Keratinocyte (primary cell): ENCODE measurements around the gene KRTAP5-4. TPM values are rescaled to one million over a fixed set of nuclear protein-coding genes. Genes with fewer than 3 reads are reported as not detected.

ENCODE experiments used
- DNase-seq: peaks from one replicate; pipeline ENCODE4 v3.0.0-alpha.2; 2011; ENCODE audit warnings: low read depth, missing footprints, low spot score
- FAIRE-seq: peaks from 2 replicates; lab custom pipeline; 2011; peaks lifted over from hg19 to GRCh38; lab: Jason Lieb, UNC
- H2AFZ ChIP-seq: 2 replicates; pipeline ENCODE4 v1.6.0; 2012; ENCODE audit warnings: low read length, control low read depth, inconsistent platforms; ENCODE audit not compliant: control insufficient read depth
- H3K27ac ChIP-seq: 2 replicates; pipeline ENCODE4 v1.5.1; 2011; ENCODE audit warnings: low read length; ENCODE audit not compliant: control insufficient read depth, insufficient read depth
- H3K27me3 ChIP-seq: 3 replicates; pipeline ENCODE4 v1.6.0; 2011; ENCODE audit warnings: low read length; ENCODE audit not compliant: control insufficient read depth, insufficient read depth; ENCODE audit errors: extremely low read depth
- H3K36me3 ChIP-seq, 2 experiments: 2 replicates in 1 of 2; 3 replicates in 1 of 2; pipeline ENCODE4 v1.5.1; 2011; ENCODE audit warnings: low read length in 2 of 2, mild to moderate bottlenecking in 1 of 2; ENCODE audit not compliant: control insufficient read depth in 2 of 2, insufficient read depth in 2 of 2; ENCODE audit errors: extremely low read depth in 1 of 2
- H3K4me1 ChIP-seq: 3 replicates; pipeline ENCODE4 v1.5.1; 2011; ENCODE audit warnings: low read length; ENCODE audit not compliant: control insufficient read depth, insufficient read depth; ENCODE audit errors: extremely low read depth
- H3K4me2 ChIP-seq: 3 replicates; pipeline ENCODE4 v1.6.0; 2011; ENCODE audit warnings: low read depth, low read length; ENCODE audit not compliant: control insufficient read depth, insufficient read depth; ENCODE audit errors: extremely low read depth
- H3K4me3 ChIP-seq, 3 experiments: fragments of 200-600 bp in 1 of 3; sonication (generic) in 1 of 3; 2 replicates in 2 of 3; 3 replicates in 1 of 3; pipeline ENCODE4 v1.5.1; 2011 to 2016; ENCODE audit warnings: low read length in 3 of 3, mild to moderate bottlenecking in 3 of 3, control low read depth in 2 of 3, inconsistent platforms in 1 of 3, low read depth in 1 of 3, mixed read lengths in 1 of 3, mixed run types in 1 of 3, moderate library complexity in 1 of 3; ENCODE audit not compliant: control insufficient read depth in 2 of 3, insufficient read depth in 2 of 3; ENCODE audit errors: extremely low read depth in 1 of 3
- H3K79me2 ChIP-seq: 2 replicates; pipeline ENCODE4 v1.6.0; 2012; ENCODE audit warnings: low read length; ENCODE audit not compliant: control insufficient read depth, insufficient read depth
- H3K9ac ChIP-seq: 3 replicates; pipeline ENCODE4 v1.6.0; 2011; ENCODE audit warnings: low read length; ENCODE audit not compliant: control insufficient read depth, insufficient read depth; ENCODE audit errors: extremely low read depth
- H3K9me1 ChIP-seq: 3 replicates; pipeline ENCODE4 v1.6.0; 2011; ENCODE audit warnings: low read length; ENCODE audit not compliant: control insufficient read depth, insufficient read depth; ENCODE audit errors: extremely low read depth
- H3K9me3 ChIP-seq: 2 replicates; pipeline ENCODE4 v1.5.1; 2012; ENCODE audit warnings: low read depth, low read length; ENCODE audit not compliant: control insufficient read depth
- H4K20me1 ChIP-seq: 3 replicates; pipeline ENCODE4 v1.6.0; 2011; ENCODE audit warnings: low read length; ENCODE audit not compliant: control insufficient read depth, insufficient read depth; ENCODE audit errors: extremely low read depth
- CTCF ChIP-seq, 3 experiments: IDR thresholded peaks in 1 of 3; conservative IDR thresholded peaks in 1 of 3; optimal IDR thresholded peaks in 1 of 3; 2 replicates in 2 of 3; 3 replicates in 1 of 3; pipeline versions ENCODE3 to v1.5.1; 2011; ENCODE audit warnings: low read length in 3 of 3, mild to moderate bottlenecking in 3 of 3, moderate library complexity in 2 of 3, control low read depth in 1 of 3, inconsistent platforms in 1 of 3; ENCODE audit not compliant: insufficient read depth in 2 of 3; ENCODE audit errors: extremely low read depth in 1 of 3
- EZH2 ChIP-seq: IDR thresholded peaks from one replicate; pipeline ENCODE4 v1.6.1; 2012; ENCODE audit warnings: inconsistent platforms, mild to moderate bottlenecking, low read length, moderate library complexity
- dilution Hi-C: fragments of 300-500 bp; cut with MboI; formaldehyde crosslinking; loops from one replicate; pipeline ENCODE4 v1.7.0; 2020; ENCODE audit warnings: low sequenced_read_pairs; ENCODE audit not compliant: extremely low pct_ligation_motif_present
- polyA plus RNA-seq, 5 experiments: library from polyadenylated mRNA; depleted of rRNA in 3 of 5; stranded (reverse) in 3 of 5; stranded (forward) in 1 of 5; unstranded in 1 of 5; fragments of >200 nt; gene quantifications; 1 replicate in 1 of 5; 2 replicates in 3 of 5; 3 replicates in 1 of 5; pipeline versions ENCODE4 v1.2.1 to v1.2.3, GENCODE V29; 2011 to 2012; ENCODE audit warnings: missing spikeins in 2 of 5, low read depth in 1 of 5, low replicate concordance in 1 of 5

The KRTAP5-4 gene
- polyA plus RNA-seq, 1 donor (not counting 4 experiments of a cell fraction or from before 2014, with no cell fraction given) = not detected

- Histone ChIP-seq H3K9ac (no peak overlapping the region), H3K4me2 (no peak overlapping the region), H4K20me1 (no peaks in the 10 kb centered on the region), H2AFZ (no peak overlapping the region), H3K4me1 (no peaks in the 10 kb centered on the region), H3K27me3 (peaks cover 32% of the 10 kb centered on the region), H3K27ac (no peak overlapping the region), H3K9me3 (peaks cover 4% of the 10 kb centered on the region), H3K9me1 (no peaks in the 10 kb centered on the region), H3K4me3 (no peak overlapping the region), H3K36me3 (no peaks in the 10 kb centered on the region), H3K79me2 (no peaks in the 10 kb centered on the region)
- TF ChIP-seq CTCF (optimal IDR thresholded peaks at IDR 0.05 in 1 of 3, IDR thresholded peaks at IDR 0.05 in 1 of 3, conservative IDR thresholded peaks at IDR 0.05 in 1 of 3; ENCODE audit: extremely low read depth in 1 of 3, insufficient read depth in 2 of 3, low read length in 3 of 3) (no peak), EZH2 (no peak)
- DNase-seq (no peak), FAIRE-seq (no peak)
- dilution Hi-C loops = no loop called here
Measured at GRCh38 chr11:1574933-1575242, 47.0 kb downstream of the KRTAP5-4 start.

- H3K9me3 ChIP-seq = peaks cover 4% of the 10 kb centered on the region
- no peak overlapping the region for H3K27ac ChIP-seq
- peaks cover 36% of the 10 kb centered on the region for H3K27me3 ChIP-seq
- no peak overlapping the region for H3K9ac ChIP-seq
- H3K4me1 ChIP-seq = no peaks in the 10 kb centered on the region
- no peaks in the 10 kb centered on the region for H4K20me1 ChIP-seq
- peak; percentile 18 for TF ChIP-seq EZH2
- peak; percentile 69 to 87 (median 71) for TF ChIP-seq CTCF (optimal IDR thresholded peaks at IDR 0.05 in 1 of 3, IDR thresholded peaks at IDR 0.05 in 1 of 3, conservative IDR thresholded peaks at IDR 0.05 in 1 of 3; ENCODE audit: extremely low read depth in 1 of 3, insufficient read depth in 2 of 3, low read length in 3 of 3)
- dilution Hi-C loops = no loop called here
- no peak overlapping the region for H2AFZ ChIP-seq
- DNase-seq (no peak), FAIRE-seq (no peak)
- no peaks in the 10 kb centered on the region for H3K36me3 ChIP-seq
- no peaks in the 10 kb centered on the region for H3K9me1 ChIP-seq
- H3K79me2 ChIP-seq = no peaks in the 10 kb centered on the region
- peak overlapping the region; percentile 37 for H3K4me2 ChIP-seq
- H3K4me3 ChIP-seq = peak overlapping the region in 1 of 3 experiments; percentile 26
Measured at GRCh38 chr11:1574238-1574932, 47.6 kb downstream of the KRTAP5-4 start.
